NCI-H524 (cell line): Measurements from ENCODE around the gene DNAJC18.
"Not testable (repeated sequence)": the region's sequence is repeated elsewhere in the genome, so short reads cannot be mapped to it uniquely, and the experiment has no call there.

Experiments used
- DNase-seq, 2 experiments: peaks; one replicate each; lab custom pipeline; 2025; lab: John Stamatoyannopoulos, UW

The DNAJC18 gene

GRCh38 chr5:139387611-139388197 is 51.6 kb downstream of the DNAJC18 start:
- DNase-seq = no peak

GRCh38 chr5:139386956-139387355 is 52.4 kb downstream of the DNAJC18 start:
- DNase-seq = not testable (repeated sequence)

DNA sequence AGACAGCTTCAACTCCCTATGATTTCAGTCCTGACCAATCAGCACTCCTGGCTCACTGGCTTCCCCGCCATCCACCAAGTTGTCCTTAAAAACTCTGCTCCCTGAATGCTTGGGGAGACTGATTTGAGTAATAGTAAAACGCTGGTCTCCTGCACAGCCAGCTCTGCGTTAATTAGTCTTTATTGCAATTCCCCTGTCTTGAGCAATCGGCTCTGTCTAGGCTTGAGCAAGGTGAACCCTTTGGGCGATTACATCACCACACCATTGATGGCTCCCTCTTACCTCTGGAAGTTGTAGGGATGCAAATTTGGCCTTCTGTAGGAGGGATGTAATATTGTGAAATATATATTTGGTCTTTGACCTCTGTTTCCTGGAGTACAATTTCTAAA is 53.3 kb downstream of the DNAJC18 start:
- DNase-seq = no peak

- no peak for DNase-seq
Measured at GRCh38 chr5:139385061-139386049, 54.0 kb downstream of the DNAJC18 start.

GRCh38 chr5:139384591-139385051 is 54.7 kb downstream of the DNAJC18 start:
- DNase-seq = no peak

DNA sequence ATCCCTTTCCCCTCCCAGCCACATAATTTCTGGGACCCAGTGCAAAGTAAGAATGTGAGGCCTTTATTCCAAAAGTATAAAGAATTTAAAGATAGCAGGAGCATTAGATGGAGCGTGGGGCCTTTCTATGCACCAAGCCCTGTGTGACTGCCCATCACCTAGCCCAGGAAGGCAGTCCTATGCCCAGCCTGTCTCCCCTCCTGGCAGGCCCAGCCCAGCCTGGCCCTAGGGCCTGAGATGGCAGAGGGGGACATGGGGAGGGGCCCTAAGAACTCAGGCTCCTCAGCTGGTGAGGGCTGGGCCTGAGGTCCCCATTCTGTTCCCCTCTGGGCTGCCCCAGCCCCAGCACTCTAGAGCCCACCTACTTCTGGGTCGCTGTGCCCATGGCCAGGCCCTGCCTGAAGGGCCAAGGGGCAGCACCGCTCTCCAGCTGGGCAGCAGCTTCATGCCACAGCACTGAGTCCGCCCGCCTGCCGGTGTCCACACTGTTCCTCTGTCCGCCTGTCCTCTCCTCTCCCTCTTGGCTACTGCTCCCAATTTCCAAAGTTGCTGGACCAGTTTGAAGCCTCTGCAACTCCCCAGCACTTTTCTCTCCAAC is 55.2 kb downstream of the DNAJC18 start:
- no peak for DNase-seq

DNA sequence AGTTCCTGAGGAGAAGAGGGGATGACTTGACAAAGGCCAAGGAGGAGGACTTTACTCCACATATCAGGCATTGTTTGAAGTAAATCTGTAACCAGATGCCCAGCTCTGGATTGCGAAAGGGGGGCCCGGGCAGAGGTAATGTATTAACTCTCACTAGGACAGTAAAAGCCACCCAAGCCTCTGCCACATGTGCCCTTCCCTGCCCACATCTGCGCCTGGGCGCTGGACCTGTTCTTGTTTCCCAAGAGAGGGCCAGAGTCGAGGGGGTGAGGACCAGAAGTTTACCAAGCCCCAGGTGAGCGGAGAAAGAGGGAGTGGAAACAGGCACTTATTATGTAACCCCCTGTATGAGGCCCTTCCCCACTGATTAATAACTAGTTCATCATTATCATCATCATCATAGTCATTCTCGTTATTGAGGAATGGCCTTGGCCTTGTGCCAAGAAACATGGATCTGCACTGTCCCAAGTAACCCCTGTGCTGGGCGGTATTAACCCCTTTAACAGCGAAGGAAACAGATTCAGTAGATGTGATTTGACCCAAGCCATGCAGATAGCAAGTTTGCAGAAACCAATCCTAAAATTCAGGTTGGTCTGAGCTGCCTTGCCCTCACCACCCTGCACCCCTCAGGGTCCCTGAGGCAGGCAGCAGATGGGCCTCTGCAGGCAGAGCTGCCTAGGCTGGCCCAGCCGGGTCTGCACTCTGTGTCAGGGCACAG is 55.9 kb downstream of the DNAJC18 start, which contains the start of gene SLC23A1:
SLC23A1 (minus strand) TSS at position 23 of the 718 bp plus-strand sequence. CDS start 44 bp downstream, outside the sequence.
- DNase-seq = no peak

DNA sequence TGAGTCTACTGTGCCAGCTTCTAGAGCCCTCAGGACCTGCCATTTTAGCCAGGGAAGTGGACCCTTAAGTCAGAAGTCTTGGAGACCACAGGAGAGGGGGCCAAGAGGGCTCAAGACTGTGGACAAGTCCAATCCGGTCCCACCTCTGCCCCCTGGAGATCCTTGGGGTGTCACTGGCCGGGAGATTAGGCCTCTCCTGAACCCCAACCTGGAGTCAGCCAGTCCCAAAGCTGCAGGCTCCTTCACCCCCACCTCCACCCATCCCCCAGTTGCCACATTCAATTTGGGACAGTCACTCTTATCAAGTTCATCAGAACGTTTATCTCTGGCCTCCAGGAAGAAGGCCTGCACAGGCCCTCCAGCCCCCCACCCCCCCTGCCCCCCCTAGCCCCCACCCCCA is 56.5 kb downstream of the DNAJC18 start:
- DNase-seq = no peak

DNA sequence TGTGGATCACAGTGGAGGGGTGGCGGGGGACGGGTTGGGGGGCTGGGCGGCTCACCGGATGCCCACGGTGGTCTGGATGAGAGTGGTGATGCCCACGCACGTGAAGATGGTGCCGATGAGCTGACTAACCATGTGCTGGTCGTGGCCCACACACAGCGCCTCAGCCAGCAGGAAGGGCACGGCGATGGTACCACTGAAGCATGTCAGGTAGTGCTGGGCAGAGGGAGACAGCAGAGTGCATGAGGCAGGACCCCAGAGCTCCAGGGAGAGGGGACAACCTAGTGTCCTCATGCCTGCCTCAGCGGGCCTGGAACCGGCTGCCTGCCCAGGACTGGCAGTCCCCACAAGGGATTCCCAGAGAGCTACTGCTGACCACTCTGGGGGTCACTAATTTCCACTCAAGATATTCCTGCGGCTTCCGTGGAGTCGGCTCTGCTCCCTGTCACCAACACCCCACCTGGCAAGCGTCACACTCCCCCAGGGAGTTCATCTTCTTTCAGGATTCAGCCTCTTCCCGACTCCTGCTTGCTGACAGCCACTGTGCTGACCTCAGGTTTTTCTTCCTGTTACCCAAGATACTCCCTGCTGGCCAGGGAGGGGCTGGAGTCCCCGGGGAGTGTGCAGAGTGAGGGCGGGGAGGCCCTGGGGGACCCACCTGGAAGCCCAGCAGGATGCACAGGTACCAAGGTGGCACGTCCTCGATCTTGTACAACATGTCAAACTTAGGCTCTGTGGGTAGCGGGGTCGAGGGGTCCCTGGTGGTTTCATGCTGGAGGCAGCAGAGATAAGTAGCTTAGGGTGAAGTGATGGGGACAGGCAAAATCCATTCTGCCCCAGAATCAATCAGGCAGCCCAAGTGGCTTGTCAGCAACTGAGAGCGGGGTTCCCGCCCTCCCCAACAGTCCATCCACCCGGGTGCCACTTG is 57.2 kb downstream of the DNAJC18 start:
- DNase-seq = no peak

- DNase-seq = no peak
Measured at GRCh38 chr5:139379626-139380449, 59.5 kb downstream of the DNAJC18 start.

- DNase-seq = no peak
Measured at GRCh38 chr5:139378941-139379361, 60.4 kb downstream of the DNAJC18 start.

- DNase-seq = no peak
Measured at GRCh38 chr5:139378101-139378825, 61.1 kb downstream of the DNAJC18 start.

DNA sequence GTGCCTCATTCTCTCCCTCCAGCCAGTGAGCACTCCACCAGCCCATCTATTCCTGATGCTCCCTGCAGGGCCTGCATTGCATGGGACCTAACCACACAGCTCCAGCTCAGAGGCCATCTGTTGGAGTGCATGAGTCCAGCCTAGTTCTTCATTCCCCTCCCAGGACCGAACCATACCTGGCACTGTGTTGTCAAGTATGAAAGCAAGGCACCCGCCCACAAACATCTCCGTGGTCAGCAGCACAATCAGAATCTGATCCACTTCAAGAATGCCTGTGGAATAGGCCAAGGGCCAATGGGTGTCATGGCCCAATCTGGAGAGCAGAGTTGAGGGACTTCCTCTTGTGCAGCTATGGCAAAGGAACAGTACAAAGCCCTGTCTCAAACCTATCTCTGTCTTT is 62.1 kb downstream of the DNAJC18 start:
- DNase-seq = no peak

GRCh38 chr5:139376364-139376763 is 63.0 kb downstream of the DNAJC18 start:
- no peak for DNase-seq

DNA sequence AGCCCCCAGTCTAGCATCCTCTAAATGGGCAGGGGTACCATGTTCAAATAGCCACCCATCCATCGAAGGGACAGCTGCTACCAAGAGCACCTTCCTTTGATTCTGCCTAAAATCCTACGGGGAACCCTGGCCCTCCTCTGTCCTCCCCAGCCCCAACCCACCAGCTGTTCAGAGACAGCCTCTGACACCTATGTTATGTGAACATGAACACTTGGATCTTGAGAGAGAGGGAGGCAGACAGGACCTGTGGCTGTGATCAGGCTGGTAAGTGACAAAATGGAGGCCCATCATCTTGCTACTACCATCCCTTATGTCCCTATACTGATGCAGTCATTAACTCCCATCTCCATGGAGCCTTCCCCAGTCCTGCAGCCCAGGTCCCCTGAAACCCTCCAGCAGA is 64.4 kb downstream of the DNAJC18 start:
- no peak for DNase-seq

DNA sequence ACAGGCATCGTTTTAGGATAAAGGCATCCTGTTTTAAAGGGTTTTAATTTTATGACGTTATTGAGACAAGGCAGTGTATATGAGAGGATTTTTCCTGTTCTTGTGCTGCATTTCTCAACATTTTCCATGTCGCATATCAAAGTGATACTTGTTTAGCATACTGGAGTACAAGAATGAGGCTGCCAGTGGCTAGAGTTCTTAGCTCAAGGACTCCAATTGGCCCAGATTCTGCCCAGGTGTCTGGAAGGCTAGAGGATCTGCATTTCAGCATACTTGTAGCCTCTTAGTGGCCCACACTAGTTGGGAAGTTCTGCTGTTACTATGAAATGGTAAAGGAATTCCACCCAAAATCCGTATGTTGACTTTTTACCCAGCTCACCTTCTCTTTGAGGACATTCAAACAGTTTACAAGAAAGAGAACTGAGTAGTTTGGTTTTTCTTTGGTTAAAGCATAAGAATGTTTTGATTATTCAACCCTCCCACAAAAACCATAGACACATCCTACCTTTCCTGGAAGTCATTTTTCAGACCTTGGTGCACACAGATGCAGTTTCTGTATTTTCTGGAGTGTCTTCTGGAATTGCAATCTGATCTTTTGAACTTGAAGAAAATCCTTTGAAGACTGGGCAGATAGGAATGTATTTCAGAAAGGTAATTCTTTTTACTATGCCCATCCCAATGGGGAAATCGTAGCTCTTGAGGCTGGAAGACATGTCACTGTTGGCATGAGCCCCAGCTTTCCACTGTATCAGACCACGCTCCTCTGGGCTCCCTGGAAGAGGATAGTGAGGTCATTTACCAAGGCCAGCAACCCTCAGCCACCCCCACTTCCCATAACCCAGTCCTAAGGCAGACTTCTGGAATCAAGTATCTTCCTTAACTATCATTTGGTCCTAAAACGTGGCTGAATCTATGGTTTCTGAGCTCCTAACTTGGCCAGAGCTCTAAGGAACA is 67.6 kb downstream of the DNAJC18 start:
- DNase-seq = no peak

DNA sequence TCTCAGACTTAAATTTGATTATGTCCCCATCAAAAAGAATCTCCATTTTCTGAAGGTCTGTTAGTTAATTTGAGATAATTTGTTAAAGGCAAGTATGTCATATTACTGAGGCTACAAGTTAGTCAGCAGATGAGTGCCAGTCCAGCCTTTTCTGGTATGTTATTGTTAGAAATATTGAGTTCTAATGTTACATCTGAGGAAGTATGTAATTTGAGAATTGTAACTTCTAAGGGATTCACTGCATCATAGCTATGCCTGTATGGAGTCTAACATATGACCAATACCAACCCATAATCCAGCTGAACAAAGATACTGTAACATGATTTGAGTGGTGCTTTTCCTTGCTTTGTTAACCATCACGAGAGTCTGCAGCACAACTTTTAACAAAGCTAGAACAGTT is 70.1 kb downstream of the DNAJC18 start:
- DNase-seq = no peak

DNA sequence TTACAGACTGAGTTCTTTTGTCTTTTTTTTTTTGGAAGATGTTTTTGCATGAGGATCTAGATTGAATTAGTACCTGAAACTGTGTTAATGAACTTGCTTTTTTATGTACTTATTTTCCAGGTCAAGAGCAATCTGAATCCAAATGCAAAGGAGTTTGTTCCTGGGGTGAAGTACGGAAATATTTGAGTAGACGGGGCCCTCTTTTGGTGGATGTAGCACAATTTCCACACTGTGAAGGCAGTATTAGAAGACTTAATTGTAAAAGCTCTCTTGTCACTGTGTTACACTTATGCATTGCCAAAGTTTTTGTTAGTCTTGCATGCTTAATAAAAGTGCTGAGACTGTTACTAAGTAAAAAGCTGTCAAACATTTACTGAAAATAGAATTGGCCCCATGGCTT is 70.7 kb downstream of the DNAJC18 start:
- peak in 1 of 2 experiments; percentile 18 for DNase-seq
